ENCODE results near the gene MIEF2. TPM values are rescaled to one million over a fixed set of nuclear protein-coding genes. Genes with fewer than 3 reads are reported as not detected.
"Not testable (repeated sequence)": the region's sequence is repeated elsewhere in the genome, so short reads cannot be mapped to it uniquely, and the experiment has no call there.

MIEF2 gene
- total and polyA plus RNA-seq, 3 donors from 2014 or later = 7.5 to 29.4 (median 28.5) TPM

DNA sequence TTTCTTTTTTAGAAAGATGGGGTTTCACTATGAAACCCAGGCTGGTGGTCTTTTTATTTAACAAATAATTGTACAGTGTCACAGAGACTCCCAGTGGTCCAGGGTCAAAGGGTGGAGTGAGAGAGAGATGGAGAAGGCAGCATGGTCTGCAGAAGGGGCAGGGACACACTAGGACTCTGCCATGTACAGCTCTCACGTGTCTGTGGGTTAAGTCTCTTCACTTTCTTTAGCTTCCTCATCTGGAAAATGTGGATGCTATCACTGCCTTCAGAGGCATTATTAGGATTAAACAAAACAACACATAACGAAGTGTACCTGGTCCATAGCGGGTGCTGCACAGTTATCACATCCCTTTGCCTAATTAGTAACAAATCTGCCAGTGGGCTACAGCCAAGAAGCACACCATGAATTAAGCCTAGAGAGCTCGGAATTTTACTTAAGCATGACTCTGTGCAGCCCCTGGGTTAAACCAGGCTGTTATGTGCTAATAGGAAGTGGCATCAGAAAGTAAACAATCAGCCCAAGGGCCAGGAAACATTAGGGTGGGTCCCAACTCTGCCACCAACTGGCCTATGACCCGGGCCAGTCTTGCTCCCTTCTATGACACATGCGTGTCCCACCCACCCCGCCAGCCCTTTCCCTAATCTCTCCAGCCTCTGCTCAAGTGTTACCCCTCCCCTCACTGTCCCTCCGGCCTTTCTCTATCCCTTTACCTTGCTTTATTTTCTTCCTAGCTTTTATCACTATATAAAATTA lies 40.4 kb downstream of the MIEF2 start:
- TF ChIP-seq, protein P1, sequence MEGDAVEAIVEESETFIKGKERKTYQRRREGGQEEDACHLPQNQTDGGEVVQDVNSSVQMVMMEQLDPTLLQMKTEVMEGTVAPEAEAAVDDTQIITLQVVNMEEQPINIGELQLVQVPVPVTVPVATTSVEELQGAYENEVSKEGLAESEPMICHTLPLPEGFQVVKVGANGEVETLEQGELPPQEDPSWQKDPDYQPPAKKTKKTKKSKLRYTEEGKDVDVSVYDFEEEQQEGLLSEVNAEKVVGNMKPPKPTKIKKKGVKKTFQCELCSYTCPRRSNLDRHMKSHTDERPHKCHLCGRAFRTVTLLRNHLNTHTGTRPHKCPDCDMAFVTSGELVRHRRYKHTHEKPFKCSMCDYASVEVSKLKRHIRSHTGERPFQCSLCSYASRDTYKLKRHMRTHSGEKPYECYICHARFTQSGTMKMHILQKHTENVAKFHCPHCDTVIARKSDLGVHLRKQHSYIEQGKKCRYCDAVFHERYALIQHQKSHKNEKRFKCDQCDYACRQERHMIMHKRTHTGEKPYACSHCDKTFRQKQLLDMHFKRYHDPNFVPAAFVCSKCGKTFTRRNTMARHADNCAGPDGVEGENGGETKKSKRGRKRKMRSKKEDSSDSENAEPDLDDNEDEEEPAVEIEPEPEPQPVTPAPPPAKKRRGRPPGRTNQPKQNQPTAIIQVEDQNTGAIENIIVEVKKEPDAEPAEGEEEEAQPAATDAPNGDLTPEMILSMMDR (IDR thresholded peaks at IDR 0.05) = no peak
- TF ChIP-seq POLR2A (IDR thresholded peaks at IDR 0.05) = no peak
- Histone ChIP-seq H3K27ac (no peak overlapping the region), H3K9me3 (no peaks in the 10 kb centered on the region), H3K4me3 (no peak overlapping the region), H3K36me3 (ENCODE audit: low read depth, missing control alignments) (no peaks in the 10 kb centered on the region), H3K4me1 (no peaks in the 10 kb centered on the region), H3K27me3 (no peaks in the 10 kb centered on the region)
- intact Hi-C loops (cut with DNase I; ENCODE audit: low total_unique reads) = no loop called here
- DNase-seq = no peak
- 81 to 82% methylated on average over 8 of the region's 8 CpGs for WGBS, 2 donors

DNA sequence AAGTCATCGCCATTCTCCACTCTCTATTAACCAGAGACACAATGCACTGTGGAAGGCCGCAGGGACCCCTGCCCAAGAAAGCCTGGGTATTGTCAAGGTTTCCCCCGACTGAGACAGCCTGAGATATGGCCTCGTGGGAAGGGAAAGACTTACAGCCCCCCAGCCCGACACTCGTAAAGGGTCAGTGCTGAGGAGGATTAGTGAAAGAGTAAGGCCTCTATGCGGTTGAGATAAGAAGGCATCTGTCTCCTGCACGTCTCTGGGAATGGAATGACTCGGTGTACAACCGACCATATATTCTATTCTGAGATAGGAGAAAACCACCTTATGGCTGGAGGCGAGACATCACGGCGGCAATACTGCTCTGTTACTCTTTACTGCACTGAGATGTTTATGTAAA lies 42.7 kb downstream of the MIEF2 start:
- DNase-seq; H3K27ac ChIP-seq; intact Hi-C loops (cut with DNase I; ENCODE audit: low total_unique reads); H3K9me3 ChIP-seq; H3K4me3 ChIP-seq; H3K27me3 ChIP-seq; H3K4me1 ChIP-seq; H3K36me3 ChIP-seq (ENCODE audit: low read depth, missing control alignments): not testable (repeated sequence)
- 71 to 79% methylated on average over 13 of the region's 13 CpGs for WGBS, 2 donors

DNA sequence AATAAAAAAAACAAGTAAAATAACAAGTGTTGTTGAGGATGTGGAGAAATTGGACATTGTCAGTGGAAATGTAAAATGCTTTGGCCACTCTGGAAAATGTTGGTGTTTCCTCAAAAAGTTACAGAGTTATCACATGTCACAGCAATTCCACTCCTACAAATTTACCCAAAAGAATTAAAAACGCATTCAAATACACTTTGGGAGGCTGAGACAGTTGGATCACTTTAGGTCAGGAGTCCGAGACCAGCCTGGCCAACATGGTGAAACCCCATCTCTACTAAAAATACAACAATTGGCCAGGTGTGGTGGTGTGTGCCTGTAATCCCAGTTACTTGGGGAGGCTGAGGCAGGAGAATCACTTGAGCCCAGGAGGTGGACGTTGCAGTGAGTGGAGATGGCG lies 48.7 kb downstream of the MIEF2 start:
- 93 to 96% methylated on average over 4 of the region's 4 CpGs for WGBS, 2 donors
- Histone ChIP-seq H3K27ac (no peak overlapping the region), H3K36me3 (ENCODE audit: low read depth, missing control alignments) (no peaks in the 10 kb centered on the region), H3K27me3 (no peaks in the 10 kb centered on the region), H3K4me3 (no peak overlapping the region), H3K9me3 (no peaks in the 10 kb centered on the region), H3K4me1 (peaks cover 9% of the 10 kb centered on the region)
- DNase-seq = no peak
- TF ChIP-seq, protein P1 (IDR thresholded peaks at IDR 0.05) = no peak
- no peak for TF ChIP-seq POLR2A (IDR thresholded peaks at IDR 0.05)
- intact Hi-C loops (cut with DNase I; ENCODE audit: low total_unique reads) = no loop called here

DNA sequence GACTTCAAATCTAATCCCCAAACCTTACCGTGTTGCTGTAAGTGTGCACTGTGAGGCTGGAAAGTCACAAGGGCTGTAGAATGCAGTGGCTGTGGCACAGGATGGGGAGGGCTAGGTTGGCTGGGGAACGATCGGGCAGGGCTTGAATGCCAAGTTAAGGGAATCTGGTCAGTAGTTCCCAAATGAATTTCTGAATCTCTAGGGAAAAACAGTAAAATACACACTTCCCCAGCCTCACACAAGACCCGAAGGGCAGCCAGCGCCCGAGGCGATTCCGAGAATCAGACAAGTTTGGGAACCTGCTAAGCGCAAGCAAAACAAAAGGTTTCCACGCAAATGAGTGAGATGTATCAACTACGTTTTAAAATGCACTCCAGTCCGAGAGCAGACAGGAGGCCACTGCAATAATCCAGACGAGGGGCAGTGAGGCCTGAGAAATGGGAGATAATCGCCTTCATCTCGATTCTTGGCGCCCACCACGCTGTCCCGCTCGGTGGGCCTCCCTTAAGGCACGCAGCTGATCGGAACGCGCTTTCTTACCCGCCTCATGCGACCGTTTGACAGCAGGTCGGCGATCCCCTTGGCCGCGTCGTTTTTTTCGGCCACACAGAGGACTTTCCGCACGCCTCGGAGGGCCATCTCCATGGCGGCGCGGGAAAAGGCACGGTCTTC lies 53.7 kb downstream of the MIEF2 start:
- no peak for DNase-seq
- TF ChIP-seq, protein P1 (IDR thresholded peaks at IDR 0.05) = no peak
- TF ChIP-seq POLR2A (IDR thresholded peaks at IDR 0.05) = no peak
- Histone ChIP-seq H3K4me1 (peaks cover 45% of the 10 kb centered on the region), H3K9me3 (no peaks in the 10 kb centered on the region), H3K36me3 (ENCODE audit: low read depth, missing control alignments) (no peaks in the 10 kb centered on the region), H3K27me3 (no peaks in the 10 kb centered on the region), H3K27ac (peak overlapping the region; percentile 85 to 86), H3K4me3 (peak overlapping the region; percentile 73 to 92)
- intact Hi-C loops (cut with DNase I; ENCODE audit: low total_unique reads) = no loop called here
- WGBS, 2 donors = 1 to 2% methylated on average over 15 to 33 of the region's 39 CpGs

DNA sequence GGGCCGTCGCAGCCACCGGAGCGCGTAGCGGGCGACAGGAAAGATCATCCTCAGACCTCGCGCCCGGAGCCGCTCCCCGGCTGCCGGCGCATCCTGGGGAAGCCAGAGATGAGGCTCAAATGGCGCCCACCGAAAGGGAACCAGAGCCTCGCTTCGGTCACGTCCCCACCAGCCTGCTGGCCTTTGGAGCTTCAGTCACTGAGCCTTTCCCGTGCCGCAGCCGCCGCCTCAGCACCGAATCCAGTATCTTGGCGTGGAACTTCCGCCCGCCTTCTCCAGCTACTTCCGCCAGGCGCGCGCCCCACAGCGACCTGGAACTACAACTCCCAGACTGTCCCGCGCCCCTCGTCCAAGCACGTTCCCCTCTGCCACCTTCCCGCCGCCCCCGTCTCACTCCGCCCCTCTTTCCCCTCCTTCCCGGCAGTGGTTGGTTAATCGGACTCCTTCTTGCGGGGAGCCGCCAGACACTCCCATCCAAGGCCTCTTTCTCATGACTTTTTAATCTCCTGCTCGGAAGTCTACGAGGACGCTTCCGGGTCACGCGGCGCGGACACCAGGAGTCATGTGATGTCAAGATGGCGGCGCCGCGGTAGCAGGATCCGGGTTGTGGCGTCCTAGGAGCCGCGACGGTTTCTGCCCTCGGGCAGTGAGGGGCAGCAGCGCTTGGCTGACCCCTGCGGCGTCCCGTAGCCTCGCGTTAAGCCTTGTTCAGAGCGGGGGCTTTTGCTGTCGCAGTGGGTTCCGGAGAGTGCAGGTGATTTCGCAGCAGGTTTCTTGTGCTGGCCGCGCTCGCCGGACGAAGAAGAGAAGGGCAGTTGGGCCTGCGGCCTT lies 54.5 kb downstream of the MIEF2 start, which contains the start of the genes SMCR8 and TOP3A:
SMCR8 (plus strand) TSS at position 563 of the 831 bp plus-strand sequence. CDS start 497 bp downstream, outside the sequence.
TOP3A (minus strand) TSS at position 264 of the 831 bp plus-strand sequence; CDS start at position 48, 216 bp downstream.
- Histone ChIP-seq H3K27me3 (no peaks in the 10 kb centered on the region), H3K9me3 (no peaks in the 10 kb centered on the region), H3K4me3 (peak within 1 kb of the TSS; percentile 73 to 92), H3K4me1 (peaks cover 52% of the 10 kb centered on the region), H3K36me3 (ENCODE audit: low read depth, missing control alignments) (no peaks in the 10 kb centered on the region), H3K27ac (peak within 1 kb of the TSS; percentile 85 to 86)
- 0% methylated on average over 33 to 77 of the region's 78 CpGs for WGBS, 2 donors
- TF ChIP-seq, protein P1 (IDR thresholded peaks at IDR 0.05) = no peak
- no peak for TF ChIP-seq POLR2A (IDR thresholded peaks at IDR 0.05)
- intact Hi-C loops (cut with DNase I; ENCODE audit: low total_unique reads) = no loop called here
- peak; percentile 99 for DNase-seq
